Neutrophil (primary cell): ENCODE data around the gene PANK4.

Experiments used
- H3K27ac ChIP-seq: fragments of 200-600 bp; sonication (generic); 2 replicates; pipeline ENCODE4 v1.5.1; 2016; ENCODE audit warnings: mild to moderate bottlenecking, moderate library complexity
- H3K27me3 ChIP-seq: fragments of 200-600 bp; sonication (generic); 2 replicates; pipeline ENCODE4 v1.6.0; 2016; ENCODE audit warnings: mild to moderate bottlenecking
- H3K36me3 ChIP-seq: fragments of 200-600 bp; sonication (generic); 2 replicates; pipeline ENCODE4 v1.5.1; 2017
- H3K4me1 ChIP-seq, 2 experiments: fragments of 200-600 bp in 1 of 2; sonication (generic) in 1 of 2; 1 replicate in 1 of 2; 2 replicates in 1 of 2; pipeline versions ENCODE4 v1.5.1 to v1.6.1; 2013 to 2016; ENCODE audit warnings: low read depth in 1 of 2, low read length in 1 of 2, mild to moderate bottlenecking in 1 of 2, moderate library complexity in 1 of 2; ENCODE audit not compliant: control insufficient read depth in 1 of 2, insufficient read depth in 1 of 2
- H3K4me3 ChIP-seq, 2 experiments: fragments of 200-600 bp in 1 of 2; sonication (generic) in 1 of 2; 1 replicate in 1 of 2; 2 replicates in 1 of 2; pipeline ENCODE4 v1.5.1; 2013 to 2016; ENCODE audit warnings: low read depth in 1 of 2, low read length in 1 of 2, mild to moderate bottlenecking in 1 of 2, moderate library complexity in 1 of 2
- H3K9me3 ChIP-seq: fragments of 200-600 bp; sonication (generic); 2 replicates; pipeline ENCODE4 v1.5.1; 2016
- TF ChIP-seq, protein P1 (sequence below): fragments of 200-600 bp; sonication (generic); IDR thresholded peaks from 2 replicates; pipeline ENCODE4 v1.5.1; 2016; ENCODE audit warnings: antibody characterized with exemption

PANK4 gene

DNA sequence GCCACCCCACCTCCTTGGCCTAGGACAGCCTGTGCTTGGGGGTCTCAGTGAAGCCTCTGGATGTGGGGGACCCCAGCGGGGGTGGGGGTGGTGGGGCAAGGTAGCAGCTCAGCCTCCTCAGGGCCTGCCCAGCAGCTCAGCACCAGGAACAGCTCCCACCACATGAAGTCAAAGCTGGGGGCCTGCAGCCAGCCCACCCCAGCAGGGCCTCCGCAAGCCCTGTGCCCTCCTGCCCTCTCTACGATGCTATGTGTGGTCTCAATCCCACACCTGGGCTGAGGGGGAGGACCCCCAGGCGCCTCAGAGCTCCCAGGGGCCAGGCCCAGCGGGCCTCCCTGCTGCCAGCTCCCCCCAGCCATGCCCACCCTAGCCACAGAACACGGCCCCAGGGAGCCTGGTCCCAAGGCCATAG is 18.6 kb downstream of the PANK4 start:
- no peaks in the 10 kb centered on the region for H3K9me3 ChIP-seq
- no peaks in the 10 kb centered on the region for H3K4me1 ChIP-seq
- no peak overlapping the region for H3K27ac ChIP-seq
- H3K36me3 ChIP-seq: peaks cover 60% of the 10 kb centered on the region
- peaks cover 11% of the 10 kb centered on the region for H3K27me3 ChIP-seq
- TF ChIP-seq, protein P1, sequence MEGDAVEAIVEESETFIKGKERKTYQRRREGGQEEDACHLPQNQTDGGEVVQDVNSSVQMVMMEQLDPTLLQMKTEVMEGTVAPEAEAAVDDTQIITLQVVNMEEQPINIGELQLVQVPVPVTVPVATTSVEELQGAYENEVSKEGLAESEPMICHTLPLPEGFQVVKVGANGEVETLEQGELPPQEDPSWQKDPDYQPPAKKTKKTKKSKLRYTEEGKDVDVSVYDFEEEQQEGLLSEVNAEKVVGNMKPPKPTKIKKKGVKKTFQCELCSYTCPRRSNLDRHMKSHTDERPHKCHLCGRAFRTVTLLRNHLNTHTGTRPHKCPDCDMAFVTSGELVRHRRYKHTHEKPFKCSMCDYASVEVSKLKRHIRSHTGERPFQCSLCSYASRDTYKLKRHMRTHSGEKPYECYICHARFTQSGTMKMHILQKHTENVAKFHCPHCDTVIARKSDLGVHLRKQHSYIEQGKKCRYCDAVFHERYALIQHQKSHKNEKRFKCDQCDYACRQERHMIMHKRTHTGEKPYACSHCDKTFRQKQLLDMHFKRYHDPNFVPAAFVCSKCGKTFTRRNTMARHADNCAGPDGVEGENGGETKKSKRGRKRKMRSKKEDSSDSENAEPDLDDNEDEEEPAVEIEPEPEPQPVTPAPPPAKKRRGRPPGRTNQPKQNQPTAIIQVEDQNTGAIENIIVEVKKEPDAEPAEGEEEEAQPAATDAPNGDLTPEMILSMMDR: no peak
- no peak overlapping the region for H3K4me3 ChIP-seq

GRCh38 chr1:2506901-2507565 is 19.4 kb downstream of the PANK4 start:
- no peak overlapping the region for H3K27ac ChIP-seq
- H3K36me3 ChIP-seq: peaks cover 52% of the 10 kb centered on the region
- TF ChIP-seq, protein P1: no peak
- H3K4me3 ChIP-seq: no peak overlapping the region
- H3K27me3 ChIP-seq: peaks cover 11% of the 10 kb centered on the region
- H3K4me1 ChIP-seq: no peaks in the 10 kb centered on the region
- H3K9me3 ChIP-seq: no peaks in the 10 kb centered on the region

DNA sequence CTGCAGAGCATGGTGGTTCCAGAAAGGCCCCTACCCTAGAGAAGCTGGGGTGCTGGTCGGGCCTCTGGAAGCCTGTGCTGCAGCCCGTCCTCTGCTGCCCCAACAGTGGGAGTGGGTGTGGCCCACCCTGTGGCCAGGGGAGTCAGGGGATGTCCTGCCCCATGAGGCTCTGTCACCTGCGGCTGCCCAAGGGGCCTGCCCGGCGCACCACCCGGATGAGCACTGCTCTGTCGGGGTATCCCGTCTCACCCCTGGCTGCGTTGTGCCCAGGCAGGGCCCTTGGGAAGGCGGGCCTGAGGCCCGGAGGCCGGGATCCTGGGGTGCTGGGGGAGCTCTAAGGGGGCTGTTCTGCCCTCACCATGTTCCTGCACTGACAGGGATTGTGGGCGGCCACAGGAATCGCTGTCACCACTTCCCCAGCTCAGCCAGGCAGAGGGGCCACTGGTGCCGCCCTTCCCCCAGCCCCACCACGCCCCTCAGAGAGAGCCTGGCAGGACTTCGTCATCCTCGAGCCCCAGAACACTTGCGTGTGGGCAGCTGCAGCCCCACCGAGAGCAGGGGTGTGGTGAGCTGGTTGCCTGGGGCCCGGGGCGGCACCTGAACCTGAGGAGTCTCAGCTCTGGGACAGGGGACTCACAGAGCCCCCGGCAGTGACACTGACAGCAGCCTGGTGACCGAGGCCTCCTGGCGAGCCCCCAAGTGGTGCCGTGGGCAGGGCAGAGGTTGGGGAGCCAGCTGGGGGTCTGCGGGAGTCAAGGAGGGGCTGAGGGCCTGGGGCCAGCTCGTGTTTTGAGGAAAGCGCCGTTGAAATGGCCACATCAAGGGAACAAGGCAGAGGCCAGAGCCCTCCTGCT is 20.2 kb downstream of the PANK4 start:
- Histone ChIP-seq H3K4me1 (no peaks in the 10 kb centered on the region), H3K36me3 (peaks cover 44% of the 10 kb centered on the region), H3K9me3 (no peaks in the 10 kb centered on the region), H3K27ac (no peak overlapping the region), H3K27me3 (peaks cover 11% of the 10 kb centered on the region), H3K4me3 (no peak overlapping the region)
- TF ChIP-seq, protein P1: no peak

- no peak overlapping the region for H3K27ac ChIP-seq
- peaks cover 11% of the 10 kb centered on the region for H3K27me3 ChIP-seq
Observed at GRCh38 chr1:2505461-2505994, 20.9 kb downstream of the PANK4 start.

GRCh38 chr1:2504949-2505272 is 21.5 kb downstream of the PANK4 start:
- Histone ChIP-seq H3K4me3 (no peak overlapping the region), H3K9me3 (no peaks in the 10 kb centered on the region), H3K27me3 (peaks cover 11% of the 10 kb centered on the region), H3K27ac (no peak overlapping the region), H3K36me3 (peaks cover 31% of the 10 kb centered on the region), H3K4me1 (no peaks in the 10 kb centered on the region)
- TF ChIP-seq, protein P1: no peak

More at GRCh38 chr1:2505461-2505994, 20.9 kb downstream of the PANK4 start:
- TF ChIP-seq, protein P1: no peak
- no peaks in the 10 kb centered on the region for H3K4me1 ChIP-seq
- H3K36me3 ChIP-seq: peaks cover 37% of the 10 kb centered on the region
- H3K4me3 ChIP-seq: no peak overlapping the region
- H3K9me3 ChIP-seq: no peaks in the 10 kb centered on the region
